HG03060 (cell line): ENCODE measurements around the gene CAMKMT.
"Not testable (repeated sequence)": the region's sequence is repeated elsewhere in the genome, so short reads cannot be mapped to it uniquely, and the experiment has no call there.

Source experiments
- ATAC-seq: cut with Tn5 transposase; IDR thresholded peaks from one replicate; pipeline ENCODE4 v1.9.1; 2021; ENCODE audit warnings: low read depth, moderate number of reproducible peaks; ENCODE audit not compliant: unreplicated experiment

The CAMKMT gene

DNA sequence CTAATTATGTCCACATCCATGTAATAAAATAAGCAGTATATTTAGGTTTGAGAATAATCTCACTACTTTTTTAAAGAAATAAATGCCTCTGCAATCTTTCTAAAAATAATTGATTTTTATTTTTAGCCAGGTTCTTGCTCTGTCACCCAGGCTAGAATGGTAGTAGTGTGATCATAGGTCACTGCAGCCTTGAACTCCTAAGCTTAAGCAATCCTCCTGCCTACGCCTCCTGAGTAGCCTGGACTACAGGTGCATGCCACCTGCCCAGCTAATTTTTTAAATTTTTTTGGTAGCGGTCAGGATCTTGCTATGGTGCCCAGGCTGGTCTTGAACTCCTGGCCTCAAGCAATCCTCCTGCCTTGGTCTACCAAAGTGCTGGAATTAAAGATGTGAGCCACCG is 133.3 kb downstream of the CAMKMT start:
- ATAC-seq: no peak

DNA sequence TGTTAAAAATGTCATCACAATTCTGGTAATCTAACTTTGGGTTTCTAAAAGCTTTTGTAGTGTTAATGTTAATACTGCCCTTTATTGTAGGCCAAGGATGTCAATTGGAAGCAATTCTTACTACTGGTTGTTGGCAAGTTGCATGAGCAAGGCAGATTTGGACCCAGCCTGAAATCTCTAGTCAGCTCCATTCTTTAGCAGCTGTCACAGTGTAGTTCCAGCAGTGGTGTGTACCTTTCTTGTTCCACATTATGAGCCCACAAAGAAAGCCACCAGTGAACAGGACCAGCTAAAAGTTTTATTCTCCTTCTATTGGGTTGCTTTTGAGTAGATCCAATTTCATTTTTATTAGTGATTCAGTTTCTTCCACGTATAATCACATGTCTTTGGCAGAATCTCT is 133.8 kb downstream of the CAMKMT start:
- no peak for ATAC-seq

DNA sequence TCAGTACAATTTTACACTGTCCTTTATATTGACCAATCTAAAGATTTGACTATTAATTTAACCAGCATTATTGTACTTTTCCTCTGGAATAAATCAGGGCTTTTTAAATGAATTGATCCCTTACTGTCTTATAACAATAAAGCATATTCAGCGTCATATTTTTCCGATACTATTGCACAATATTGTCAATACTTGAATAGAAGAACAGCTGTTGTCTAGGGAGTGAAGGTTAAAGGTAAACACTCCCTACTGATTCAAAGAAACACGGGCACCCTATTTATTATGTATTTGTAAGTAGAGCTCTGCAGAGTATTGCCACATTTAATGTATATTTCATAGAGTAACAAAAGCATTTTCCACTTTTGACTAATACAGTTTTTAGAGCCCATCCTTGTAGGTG is 134.4 kb downstream of the CAMKMT start:
- no peak for ATAC-seq

DNA sequence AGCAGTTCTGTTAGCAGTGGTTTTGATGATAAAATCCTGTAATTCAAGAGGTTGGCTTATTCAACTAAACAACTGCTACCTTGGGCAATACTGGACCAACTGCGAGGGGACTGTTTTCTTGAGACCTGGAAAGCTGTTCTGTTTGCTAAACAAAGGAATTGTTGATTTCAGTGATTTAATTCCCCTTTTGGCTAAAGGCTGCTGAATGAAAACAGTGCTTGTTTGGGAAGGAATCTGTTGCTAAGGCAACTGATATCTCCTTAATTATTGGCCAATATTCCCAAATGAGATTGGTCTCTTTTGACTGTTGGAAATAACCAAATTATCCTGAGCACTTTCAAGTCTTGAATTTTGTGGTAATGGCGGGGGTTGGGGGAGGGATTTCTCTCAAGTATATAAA is 136.8 kb downstream of the CAMKMT start:
- no peak for ATAC-seq

DNA sequence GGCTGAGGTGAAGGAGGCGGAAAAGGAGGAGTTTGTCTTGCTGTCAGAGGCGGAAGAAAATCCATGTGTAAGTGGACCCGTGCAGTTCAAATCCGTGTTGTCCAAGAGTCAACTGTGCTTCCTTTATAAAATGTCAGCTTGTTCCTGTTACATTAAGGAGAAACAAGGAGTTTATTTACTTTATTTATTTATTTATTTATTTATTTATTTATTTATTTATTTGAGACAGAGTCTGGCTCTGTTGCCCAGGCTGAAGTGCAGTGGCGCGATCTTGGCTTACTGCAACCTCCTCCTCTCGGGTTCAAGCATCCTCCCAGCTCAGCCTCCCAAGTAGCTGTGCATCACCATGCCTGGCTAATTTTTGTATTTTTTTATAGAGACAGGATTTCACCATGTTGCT is 143.9 kb downstream of the CAMKMT start:
- ATAC-seq: not testable (repeated sequence)

DNA sequence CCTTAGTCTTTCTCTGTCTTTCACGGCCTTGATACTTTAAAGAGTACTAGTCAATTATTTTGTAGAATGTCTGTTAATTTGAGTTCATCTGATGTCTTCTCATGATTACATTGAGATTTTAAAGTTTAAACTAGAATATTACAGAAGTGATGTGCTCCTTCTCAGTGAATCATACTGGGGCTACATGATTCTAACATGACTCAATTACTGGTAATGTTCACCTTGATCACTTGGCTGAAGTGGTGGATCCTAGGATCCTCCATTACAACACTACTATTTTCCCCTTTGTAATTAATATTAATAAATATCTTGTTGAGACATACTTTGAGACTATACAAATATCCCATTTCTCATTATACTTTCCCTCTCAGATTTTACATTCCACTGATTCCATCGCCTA is 148.5 kb downstream of the CAMKMT start:
- ATAC-seq: no peak

DNA sequence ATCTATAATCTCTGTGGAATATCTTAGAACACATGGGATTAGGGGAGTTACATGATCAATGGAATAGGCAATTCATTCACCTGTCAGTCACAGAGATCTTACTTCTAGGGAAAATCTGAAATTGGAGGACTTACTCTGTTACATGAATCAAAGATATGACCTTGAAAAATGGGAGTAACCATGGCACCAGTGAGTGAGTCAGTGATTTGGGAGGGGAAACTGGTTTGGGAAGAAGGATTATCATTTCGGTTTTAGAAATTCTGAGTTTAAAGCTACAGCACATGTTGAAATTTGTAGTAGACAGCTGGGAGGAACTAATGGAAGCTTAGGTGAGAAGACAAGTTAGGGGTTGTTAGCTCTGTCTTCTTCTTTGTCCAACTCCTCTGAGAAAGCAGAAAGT is 153.7 kb downstream of the CAMKMT start:
- no peak for ATAC-seq

DNA sequence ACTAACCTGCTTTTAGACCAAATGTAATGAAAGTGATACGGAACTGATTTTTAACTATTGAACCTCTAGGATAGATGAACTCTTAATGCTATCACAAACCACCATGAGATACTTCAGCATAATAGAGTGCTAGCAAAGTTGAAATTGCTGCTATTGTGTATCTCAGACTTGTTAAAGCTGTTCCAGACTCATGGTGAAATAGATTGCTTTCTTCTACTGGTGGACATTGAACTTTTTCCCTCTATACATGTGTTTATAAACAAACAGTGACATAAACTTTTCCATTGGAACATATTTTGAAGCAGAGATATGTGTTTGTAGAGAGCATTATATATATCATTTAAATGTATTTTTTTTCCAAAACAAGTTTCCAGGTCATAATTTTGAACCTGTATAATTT is 157.3 kb downstream of the CAMKMT start:
- ATAC-seq: no peak

DNA sequence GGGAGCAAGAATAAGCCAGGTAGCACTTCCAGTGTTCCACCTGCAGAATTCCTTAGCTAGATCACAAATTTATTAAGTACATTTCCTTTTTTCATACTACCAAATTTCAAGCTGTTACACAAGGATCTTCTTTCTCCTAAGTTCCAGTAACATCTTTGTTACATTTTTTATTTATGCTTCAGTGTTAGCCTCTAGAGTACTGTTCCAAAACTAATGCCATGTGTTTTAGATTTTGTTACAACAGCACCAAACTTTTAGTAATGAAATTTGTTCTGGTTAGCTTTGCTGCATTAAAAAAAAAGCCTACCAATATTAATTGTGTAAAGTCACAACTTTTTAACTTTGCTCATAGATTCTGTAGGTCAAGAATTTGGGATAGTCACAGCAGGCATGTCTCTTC is 161.1 kb downstream of the CAMKMT start:
- ATAC-seq: no peak

DNA sequence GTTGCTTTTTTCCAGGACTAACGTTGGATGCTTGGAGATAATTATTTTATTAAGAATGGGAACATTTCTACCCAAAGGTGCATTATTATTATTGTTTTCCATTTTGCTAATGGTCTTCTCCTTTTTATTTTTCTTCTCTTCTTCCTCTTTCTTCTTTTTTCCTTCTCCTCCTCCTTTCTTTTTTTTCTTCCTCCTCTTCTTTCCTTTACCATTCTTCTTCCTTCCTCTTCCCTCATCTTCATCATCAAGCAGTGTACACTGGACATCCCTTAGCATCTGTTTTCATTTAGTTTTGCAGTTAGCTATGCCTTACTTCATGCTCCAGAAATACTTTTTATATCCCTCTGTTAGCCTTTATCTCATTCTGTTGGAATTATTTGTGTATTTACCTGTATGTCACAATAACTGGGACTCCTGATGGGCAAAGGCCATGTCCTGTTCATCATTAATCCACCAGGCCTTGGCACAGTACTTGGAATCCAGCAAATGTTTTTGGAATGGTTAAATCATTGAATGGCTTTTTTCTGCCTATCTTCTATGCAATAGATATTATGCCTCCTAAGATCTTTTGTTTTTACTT is 162.7 kb downstream of the CAMKMT start:
- no peak for ATAC-seq

DNA sequence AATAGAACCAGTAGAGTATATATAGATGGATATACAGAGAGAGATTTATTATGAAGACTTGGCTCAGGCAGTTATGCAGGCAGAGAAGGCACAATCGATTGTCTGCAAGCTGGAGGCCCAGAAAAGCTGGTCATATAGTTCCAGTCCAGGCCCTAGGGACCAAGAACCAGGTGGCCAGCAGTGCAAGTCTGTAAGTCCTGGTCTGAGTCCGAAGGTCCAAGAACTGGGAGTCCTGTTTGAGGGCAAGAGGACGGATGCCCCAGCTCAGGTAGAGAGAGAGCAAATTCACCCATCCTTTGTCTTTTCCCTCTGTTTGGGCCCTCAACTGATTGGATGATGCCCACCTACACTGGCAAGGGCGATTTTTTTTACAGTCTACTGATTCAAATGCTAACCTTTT is 164.6 kb downstream of the CAMKMT start:
- no peak for ATAC-seq

DNA sequence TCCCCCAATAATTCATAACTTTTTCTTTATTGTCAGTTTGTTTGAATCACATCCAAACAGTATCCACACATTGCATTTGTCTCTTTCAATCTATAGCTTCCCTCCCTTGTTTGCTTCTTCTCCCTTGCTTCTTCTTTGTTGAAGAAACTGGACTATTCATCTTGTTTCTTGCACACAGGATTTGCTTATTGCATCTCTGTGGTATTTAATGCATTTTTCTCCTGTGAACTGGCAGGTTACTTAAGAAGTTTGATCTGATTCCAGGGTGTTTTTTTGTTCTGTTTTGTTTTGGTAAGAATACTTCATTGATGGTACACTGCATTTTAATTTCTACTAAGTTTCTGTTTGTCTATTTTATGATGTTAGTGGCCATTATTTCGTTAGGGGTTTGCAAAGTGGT is 166.8 kb downstream of the CAMKMT start:
- no peak for ATAC-seq

DNA sequence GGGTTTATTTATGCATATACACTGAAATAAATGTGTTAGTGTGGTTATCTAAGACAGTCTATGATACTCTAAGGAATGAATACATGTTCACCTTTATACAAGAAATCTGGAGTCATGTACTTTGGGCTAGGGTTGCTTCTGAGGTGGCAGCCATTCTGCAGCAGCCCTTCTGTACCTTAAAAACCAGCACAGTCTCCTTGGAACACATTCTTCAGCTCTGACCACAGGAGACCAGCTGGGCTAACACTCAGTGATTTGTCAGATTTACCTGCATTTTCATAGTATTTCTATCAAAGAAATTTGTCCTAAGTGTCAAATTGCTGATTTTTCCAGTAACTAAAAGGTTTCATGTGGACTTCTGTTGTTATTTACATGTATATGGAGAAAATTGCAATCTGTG is 167.7 kb downstream of the CAMKMT start:
- no peak for ATAC-seq

DNA sequence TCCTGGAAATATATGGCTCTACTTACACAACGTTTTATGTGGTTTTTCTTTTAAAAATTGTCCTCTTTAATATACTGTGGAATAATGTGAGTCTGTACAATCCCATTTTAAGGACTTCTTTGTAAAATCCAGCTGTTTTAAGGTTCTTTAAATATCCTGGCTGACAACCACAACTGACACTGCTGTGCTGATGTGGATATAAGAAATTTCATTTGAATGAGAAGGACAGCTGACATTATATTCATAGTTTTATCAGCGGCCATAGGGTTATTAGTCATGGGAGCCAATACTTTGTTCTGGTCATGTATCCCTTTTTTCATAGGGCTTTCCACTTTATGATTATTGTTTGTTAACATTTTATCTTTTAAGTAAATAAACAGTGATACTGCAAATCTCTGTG is 169.5 kb downstream of the CAMKMT start:
- ATAC-seq: no peak

DNA sequence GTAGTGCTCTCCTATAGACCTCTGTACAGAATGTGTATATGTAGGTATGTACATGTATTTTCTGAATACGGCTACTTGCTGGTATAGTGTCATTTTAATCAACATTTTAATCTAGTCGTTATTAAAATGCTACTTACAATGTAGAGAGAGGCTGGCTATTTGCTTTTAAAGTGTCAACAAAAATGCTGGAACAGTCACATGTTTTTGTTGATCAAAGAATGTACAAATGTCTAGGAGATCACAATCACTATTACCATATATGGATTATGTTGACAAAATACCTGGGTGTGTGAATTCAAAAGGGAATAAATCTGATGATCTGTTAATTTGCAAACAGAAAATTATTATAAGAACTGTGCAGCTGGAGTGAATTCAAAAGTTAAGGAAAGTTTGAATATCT is 170.3 kb downstream of the CAMKMT start:
- ATAC-seq: no peak

DNA sequence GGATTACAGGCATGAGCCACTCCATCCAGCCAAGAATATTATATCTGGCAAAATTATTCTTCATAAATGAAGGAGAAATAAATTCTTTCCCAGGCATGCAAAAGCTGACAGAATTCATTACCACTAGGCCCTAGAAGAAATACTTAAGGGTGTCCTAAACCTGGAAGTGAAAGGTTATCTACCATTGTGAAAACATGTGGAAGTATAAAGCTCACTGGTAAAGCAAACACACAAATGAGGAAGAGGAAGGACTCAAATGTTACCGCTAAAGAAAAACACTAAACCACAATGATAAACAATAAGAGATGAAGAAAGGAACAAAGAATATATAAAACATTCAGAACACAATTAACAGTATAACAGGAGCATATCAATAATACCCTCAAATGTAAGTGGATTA is 171.8 kb downstream of the CAMKMT start:
- no peak for ATAC-seq

DNA sequence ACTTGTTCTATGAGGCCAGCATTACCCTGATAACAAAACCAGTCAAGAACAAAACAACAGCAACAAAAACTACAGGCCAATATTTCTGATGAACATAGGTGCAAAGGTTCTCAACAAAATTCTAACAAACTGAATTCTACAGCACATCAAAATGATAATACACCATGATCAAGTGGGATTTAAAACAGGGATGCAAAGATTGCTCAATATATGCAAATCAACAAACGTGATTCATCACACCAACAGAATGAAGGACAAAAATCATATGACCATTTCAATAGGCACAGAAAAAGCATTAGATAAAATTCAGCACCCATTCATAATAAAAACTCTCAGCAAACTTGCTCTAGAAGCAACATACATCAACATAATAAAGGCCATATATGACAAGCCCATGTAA is 173.6 kb downstream of the CAMKMT start:
- no peak for ATAC-seq

DNA sequence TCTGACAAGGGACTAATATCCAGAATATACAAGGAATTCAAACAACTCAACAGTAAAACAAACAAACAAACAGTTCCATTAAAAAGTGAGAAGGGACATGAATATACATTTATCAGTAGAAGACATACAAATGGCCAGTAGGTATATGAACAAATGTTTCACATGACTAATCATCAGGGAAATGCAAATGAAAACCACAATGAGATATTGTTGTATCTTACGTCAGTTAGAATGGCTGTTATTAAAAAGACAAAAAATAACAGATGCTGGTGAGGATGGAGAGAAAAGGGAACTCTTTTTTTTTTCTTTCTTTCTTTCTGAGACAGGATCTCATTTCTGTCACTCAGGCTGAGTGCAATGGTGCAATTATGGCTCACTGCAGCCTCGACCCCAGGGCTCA is 175.5 kb downstream of the CAMKMT start:
- no peak for ATAC-seq

DNA sequence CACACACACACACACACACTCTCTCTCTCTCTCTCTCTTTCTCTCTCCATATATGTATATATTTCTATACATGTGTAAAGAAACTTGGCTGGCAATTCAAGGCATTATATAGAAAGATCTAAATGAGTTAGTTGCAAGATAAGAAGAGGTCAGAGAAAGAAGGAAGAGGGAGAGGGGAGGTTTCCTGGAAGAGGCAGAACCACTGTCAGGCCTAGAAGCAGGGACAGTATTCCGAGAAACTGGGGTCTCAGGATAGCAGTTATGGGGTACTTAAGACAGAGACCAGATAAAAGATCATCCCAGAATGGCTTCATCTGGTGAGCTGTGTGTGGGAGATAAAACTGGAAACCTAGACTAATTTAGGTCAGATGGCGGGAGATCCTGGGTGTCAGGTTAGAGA is 180.8 kb downstream of the CAMKMT start:
- ATAC-seq: no peak

DNA sequence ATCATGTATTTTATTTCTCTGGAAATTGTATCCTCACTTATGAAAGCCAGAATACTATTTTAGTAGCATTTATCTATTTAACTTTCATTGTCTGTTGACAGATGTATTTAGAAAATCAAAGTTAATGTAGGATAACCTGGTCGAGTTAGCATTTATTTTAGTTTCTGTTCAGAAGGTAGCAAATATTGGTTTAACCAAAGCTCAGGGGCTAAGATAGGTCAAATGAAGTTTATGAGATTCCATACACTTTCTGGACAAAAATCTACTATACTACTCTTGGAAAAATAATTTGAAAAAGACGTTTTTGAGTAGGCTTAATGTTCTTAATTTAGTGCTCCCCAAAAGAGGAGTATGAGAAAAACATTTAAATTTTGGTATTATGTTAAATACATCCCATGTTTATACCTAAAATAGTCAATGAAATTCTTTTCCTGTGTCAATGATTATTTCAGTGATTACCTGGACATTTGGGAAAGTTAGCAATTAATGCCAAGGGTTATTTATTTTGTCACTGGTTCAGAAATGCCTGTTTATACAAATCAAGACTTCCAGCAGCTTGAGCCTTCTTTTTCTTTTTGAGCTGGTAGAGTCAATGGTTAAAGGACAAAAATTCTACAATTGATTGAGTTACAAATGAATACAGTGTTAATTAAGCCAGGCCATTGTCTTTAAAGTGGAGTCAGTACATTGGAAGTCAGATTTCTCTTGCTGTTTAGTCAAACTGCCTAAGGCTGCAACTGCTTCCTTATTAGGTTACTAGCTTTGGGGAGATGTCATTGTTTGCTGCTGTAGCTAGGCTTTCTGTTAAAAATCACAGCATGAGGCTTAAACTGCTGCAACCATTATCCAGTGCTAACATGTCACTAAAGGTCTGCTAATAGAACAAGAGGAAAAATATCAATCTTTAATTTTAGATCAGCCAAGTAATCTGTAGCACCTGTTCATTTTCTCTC is 182.3 kb downstream of the CAMKMT start:
- ATAC-seq: no peak

DNA sequence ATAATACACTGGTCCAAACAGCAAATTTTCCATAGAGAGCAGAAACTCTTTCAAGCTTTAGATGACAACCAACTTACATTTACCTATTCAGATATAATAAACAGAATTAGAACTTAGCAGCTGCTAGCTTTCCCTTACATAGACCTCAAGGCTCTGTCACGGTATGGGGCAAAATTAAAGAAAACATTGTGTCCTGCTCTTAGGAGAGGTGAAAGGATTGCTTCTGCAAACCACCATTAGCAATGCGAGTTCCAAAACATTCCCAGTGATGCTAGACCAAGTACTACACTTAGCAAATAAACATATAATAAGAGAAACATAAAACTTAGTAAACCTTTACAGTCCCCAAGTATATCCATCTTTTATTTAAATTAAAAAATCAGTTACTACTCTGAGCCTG is 183.3 kb downstream of the CAMKMT start:
- ATAC-seq: no peak

DNA sequence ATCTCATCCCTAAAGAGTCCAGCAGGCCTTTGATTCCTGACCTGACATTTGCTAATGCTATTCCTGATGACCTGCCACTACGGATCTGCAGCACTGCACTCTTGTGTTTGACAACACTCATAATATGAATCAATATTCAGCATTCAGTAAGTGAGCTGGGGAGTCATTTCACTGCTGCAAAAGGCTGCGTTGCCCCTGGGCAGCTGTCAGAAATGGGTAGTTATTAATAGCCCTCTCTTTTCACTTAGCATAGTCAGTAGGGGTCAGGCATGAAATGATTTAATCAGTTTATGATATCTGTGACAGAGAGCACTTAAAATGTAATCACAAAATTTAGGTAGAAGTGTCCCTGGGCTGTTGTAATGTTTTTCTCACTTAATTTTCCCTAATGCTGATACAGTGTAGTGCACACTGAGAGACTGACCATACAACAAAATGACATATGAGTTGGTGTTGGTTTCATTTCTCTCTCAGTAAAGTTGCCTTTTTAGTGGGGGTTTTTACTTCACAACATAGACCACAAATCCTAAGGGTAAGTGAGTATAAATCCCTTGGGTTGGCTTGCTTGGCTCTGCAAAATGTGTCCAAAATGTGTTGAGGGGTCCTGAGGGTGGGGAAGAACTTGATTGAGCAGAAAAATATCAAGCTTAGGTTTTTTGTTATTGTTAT is 184.8 kb downstream of the CAMKMT start:
- no peak for ATAC-seq
